HG02588 (cell line): ENCODE results near the gene PPIE.

Experiments
- ATAC-seq: cut with Tn5 transposase; IDR thresholded peaks from one replicate; pipeline ENCODE4 v1.9.1; 2021; ENCODE audit warnings: mild to moderate bottlenecking, moderate library complexity; ENCODE audit not compliant: unreplicated experiment

Gene PPIE

DNA sequence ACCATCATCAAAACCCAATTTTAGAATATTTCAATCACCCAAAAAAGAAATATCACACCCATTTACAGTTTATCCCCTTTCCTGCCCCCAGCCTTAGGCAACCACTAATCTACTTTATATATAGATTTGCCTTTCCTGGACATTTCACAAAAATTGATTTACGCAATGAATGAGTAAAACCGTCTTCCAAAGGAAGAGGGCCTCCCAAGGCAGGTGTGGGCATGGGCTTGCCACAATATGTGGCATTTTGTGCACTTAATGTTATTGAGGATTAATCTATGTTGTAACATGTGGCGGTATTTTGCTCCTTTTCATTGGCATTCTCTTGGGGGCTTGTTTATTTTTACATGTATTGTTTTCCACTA is 61.8 kb downstream of the PPIE start:
- ATAC-seq: no peak

DNA sequence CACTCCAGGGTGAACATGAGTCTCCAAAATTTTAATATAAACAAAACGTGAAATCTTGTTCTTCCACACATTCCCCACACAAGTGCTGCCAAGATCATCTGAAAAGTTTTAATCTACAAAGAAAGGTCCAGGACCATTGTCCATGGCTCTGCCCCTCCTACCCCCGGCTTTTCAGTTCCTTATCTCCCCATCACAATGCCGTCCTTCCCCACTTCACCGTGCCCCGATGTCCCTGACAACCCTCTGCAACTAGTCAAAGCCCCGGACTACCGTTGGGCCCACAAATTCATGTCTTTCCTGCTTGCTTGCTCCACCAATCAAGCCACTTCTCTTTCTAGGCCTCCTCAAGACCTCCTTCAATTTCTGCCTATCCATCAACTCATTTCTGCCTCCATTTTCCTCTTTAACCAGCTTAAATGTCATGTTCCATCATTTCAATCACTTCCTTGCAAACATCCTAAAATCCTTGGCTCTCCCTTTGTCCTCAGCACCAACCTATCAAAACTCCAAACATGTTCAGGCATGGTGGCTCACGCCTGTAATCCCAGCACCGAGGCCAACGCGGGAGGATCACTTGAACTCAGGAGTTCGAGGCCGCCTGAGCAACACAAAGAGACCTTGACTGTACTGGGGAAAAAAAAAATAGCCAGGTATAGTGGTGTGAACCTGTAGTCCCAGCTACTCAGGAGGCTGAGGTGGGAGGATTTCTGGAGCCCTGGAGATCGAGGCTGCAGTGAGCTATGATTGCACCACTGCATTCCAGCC is 64.0 kb downstream of the PPIE start:
- ATAC-seq: no peak

GRCh38 chr1:39805385-39805784 is 66.7 kb downstream of the PPIE start:
- no peak for ATAC-seq

- ATAC-seq: no peak
These were observed 70.3 kb downstream of the PPIE start for GRCh38 chr1:39808784-39809517.

- ATAC-seq: no peak
These were observed 74.2 kb downstream of the PPIE start for GRCh38 chr1:39812913-39813312.
